Measurements from ENCODE around the gene PKMYT1.
"Not testable (repeated sequence)": the region's sequence is repeated elsewhere in the genome, so short reads cannot be mapped to it uniquely, and the experiment has no call there.

The PKMYT1 gene

DNA sequence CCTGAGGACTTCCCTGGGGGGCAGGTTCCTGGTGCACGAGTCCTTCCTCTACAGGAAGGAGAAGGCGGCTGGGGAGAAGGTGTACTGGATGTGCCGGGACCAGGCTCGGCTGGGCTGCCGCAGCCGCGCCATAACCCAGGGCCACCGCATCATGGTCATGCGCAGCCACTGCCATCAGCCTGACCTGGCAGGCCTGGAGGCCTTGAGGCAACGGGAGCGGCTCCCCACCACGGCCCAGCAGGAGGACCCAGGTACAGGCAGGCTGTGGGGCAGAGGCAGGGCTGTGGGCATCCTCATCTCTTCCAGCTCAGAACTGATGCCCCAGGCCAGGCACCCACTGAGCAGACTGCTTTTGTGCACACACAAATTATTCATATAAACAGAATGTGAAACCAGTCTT, 42.0 kb downstream of the PKMYT1 start:
- no peak overlapping the region for H3K4me3 ChIP-seq (ENCODE audit: low read depth, low read length)
- no peak for DNase-seq (ENCODE audit: low read depth)
- in situ Hi-C loops (cut with HindIII; ENCODE audit: low sequenced_read_pairs): no loop called here
- no peak for TF ChIP-seq CTCF (IDR thresholded peaks at IDR 0.05; ENCODE audit: low read depth, low read length, missing control alignments)

DNA sequence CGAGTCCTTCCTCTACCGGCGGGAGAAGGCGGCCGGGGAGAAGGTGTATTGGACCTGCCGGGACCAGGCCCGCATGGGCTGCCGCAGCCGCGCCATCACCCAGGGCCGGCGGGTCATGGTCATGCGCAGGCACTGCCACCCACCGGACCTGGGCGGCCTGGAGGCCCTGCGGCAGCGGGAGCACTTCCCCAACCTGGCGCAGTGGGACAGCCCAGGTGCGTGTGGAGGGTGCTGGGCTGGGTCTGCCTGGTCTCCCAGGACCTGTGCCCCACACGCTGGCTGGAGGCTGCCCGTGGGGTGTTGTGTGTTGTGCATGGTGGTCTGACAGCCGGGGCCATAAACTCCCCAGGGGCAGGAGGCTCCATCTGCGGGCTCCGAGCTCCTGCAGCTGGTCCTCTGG, 43.1 kb downstream of the PKMYT1 start:
- in situ Hi-C loops (cut with HindIII; ENCODE audit: low sequenced_read_pairs): no loop called here
- no peak for DNase-seq (ENCODE audit: low read depth)
- no peak for TF ChIP-seq CTCF (IDR thresholded peaks at IDR 0.05; ENCODE audit: low read depth, low read length, missing control alignments)
- no peak overlapping the region for H3K4me3 ChIP-seq (ENCODE audit: low read depth, low read length)

DNA sequence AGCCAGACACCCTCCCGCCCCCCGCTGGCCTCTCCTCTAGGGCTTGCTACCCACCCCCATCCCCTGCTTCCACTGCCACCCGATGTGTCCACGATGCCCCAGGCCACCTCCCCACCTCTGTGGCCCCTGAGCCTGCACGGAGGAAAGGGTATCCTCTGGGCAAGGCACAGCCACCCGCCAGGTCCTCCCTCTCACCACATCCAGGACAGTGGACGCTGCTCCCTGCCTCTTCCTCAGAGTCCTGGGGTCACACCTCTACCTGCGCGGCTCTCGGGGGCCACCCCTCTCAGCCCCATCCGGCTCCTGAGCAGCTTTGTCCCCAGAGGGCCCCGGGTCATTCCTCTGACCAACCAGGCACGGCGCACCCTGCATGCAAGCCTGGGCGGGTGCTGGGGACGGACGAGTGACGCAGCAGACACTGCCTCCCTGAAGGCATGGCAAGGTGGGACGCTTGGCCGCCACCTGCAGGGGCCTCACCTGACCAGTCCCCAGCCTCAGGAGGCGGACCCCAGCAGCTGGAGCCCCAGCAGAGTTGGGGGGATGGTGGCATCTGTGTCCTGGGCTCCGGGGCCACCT, 43.7 kb downstream of the PKMYT1 start:
- no peak for DNase-seq (ENCODE audit: low read depth)
- no peak for TF ChIP-seq CTCF (IDR thresholded peaks at IDR 0.05; ENCODE audit: low read depth, low read length, missing control alignments)
- in situ Hi-C loops (cut with HindIII; ENCODE audit: low sequenced_read_pairs): no loop called here
- no peak overlapping the region for H3K4me3 ChIP-seq (ENCODE audit: low read depth, low read length)

GRCh38 chr16:2934450-2934849, 45.8 kb downstream of the PKMYT1 start:
- DNase-seq (ENCODE audit: low read depth): no peak
- in situ Hi-C loops (cut with HindIII; ENCODE audit: low sequenced_read_pairs): no loop called here
- H3K4me3 ChIP-seq (ENCODE audit: low read depth, low read length): no peak overlapping the region
- TF ChIP-seq CTCF (IDR thresholded peaks at IDR 0.05; ENCODE audit: low read depth, low read length, missing control alignments): no peak

GRCh38 chr16:2933701-2934100, 46.5 kb downstream of the PKMYT1 start:
- in situ Hi-C loops (cut with HindIII; ENCODE audit: low sequenced_read_pairs): no loop called here
- DNase-seq (ENCODE audit: low read depth): no peak
- no peak for TF ChIP-seq CTCF (IDR thresholded peaks at IDR 0.05; ENCODE audit: low read depth, low read length, missing control alignments)
- H3K4me3 ChIP-seq (ENCODE audit: low read depth, low read length): no peak overlapping the region

DNA sequence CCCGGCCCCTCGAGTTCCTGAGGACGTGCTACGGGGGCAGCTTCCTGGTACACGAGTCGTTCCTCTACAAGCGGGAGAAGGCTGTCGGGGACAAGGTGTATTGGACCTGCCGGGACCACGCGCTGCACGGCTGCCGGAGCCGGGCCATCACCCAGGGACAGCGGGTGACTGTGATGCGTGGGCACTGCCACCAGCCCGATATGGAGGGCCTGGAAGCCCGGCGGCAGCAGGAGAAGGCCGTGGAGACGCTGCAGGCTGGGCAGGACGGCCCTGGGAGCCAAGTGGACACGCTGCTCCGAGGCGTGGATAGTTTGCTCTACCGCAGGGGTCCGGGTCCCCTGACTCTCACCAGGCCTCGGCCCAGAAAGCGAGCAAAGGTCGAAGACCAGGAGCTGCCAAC, 47.1 kb downstream of the PKMYT1 start:
- DNase-seq (ENCODE audit: low read depth): no peak
- no peak overlapping the region for H3K4me3 ChIP-seq (ENCODE audit: low read depth, low read length)
- TF ChIP-seq CTCF (IDR thresholded peaks at IDR 0.05; ENCODE audit: low read depth, low read length, missing control alignments): no peak
- in situ Hi-C loops (cut with HindIII; ENCODE audit: low sequenced_read_pairs): no loop called here

DNA sequence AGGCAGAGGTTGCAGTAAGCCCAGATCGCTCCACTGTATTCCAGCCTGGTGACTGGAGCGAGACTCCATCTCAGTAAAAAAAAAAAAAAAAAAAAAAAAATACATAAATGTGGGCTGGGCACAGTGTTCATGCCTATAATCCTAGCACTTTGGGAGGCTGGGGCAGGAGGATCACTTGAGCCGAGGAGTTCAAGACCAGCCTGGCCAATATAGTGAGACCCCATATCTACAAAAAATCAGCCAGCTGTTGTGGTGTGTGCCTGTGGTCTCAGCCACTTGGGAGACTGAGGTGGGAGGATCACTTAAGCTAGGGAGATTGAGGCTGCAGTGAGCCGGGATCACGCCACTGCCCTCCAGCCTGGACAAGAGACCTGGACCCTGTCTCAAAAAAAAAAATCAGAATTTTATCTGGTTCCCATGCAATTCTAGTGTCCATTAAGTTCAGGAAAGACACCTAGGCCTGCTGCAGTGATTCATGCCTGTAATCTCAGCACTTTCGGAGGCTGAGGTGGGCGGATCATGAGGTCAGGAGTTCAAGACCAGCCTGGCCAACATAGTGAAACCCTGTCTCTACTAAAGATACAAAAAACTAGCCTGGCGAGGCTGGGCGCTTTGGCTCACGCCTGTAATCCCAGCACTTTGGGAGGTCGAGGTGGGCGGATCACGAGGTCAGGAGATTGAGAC, 48.9 kb downstream of the PKMYT1 start:
- H3K4me3 ChIP-seq (ENCODE audit: low read depth, low read length); DNase-seq (ENCODE audit: low read depth); in situ Hi-C loops (cut with HindIII; ENCODE audit: low sequenced_read_pairs): not testable (repeated sequence)
